Small intestine (tissue), 7 donors: Measurements from ENCODE around the gene NFATC1. TPM values are rescaled to one million over a fixed set of nuclear protein-coding genes. Genes with fewer than 3 reads are reported as not detected.

Source experiments
- DNase-seq, 2 donors: peaks; one replicate each; pipeline versions ENCODE4 v3.0.0 to v3.0.0-alpha.2; 2013
- FAIRE-seq: peaks from 2 replicates; lab custom pipeline; 2012; peaks lifted over from hg19 to GRCh38; lab: Jason Lieb, UNC
- H3K27ac ChIP-seq, 3 donors: one replicate each; pipeline ENCODE4 v1.5.1; 2013; ENCODE audit warnings: low read length in 2 of 3, mild to moderate bottlenecking in 2 of 3, control low read depth in 1 of 3, inconsistent platforms in 1 of 3, low read depth in 1 of 3, moderate library complexity in 1 of 3
- H3K27me3 ChIP-seq, 3 donors: one replicate each; pipeline ENCODE4 v1.6.1; 2013; ENCODE audit warnings: low read length in 3 of 3, inconsistent platforms in 1 of 3; ENCODE audit not compliant: control insufficient read depth in 3 of 3, insufficient read depth in 3 of 3
- H3K36me3 ChIP-seq, 3 donors: one replicate each; pipeline ENCODE4 v1.6.1; 2013; ENCODE audit warnings: low read length in 3 of 3, inconsistent platforms in 1 of 3, low read depth in 1 of 3, mild to moderate bottlenecking in 1 of 3, moderate library complexity in 1 of 3; ENCODE audit not compliant: control insufficient read depth in 3 of 3, insufficient read depth in 2 of 3
- H3K4me1 ChIP-seq, 3 donors: one replicate each; pipeline ENCODE4 v1.6.1; 2013; ENCODE audit warnings: low read length in 2 of 3, inconsistent platforms in 1 of 3, low read depth in 1 of 3, mild to moderate bottlenecking in 1 of 3, moderate library complexity in 1 of 3; ENCODE audit not compliant: control insufficient read depth in 3 of 3, insufficient read depth in 2 of 3
- H3K4me3 ChIP-seq, 3 donors: one replicate each; pipeline ENCODE4 v1.5.1; 2013; ENCODE audit warnings: low read length in 3 of 3, control low read depth in 1 of 3, inconsistent platforms in 1 of 3, low read depth in 1 of 3, mild to moderate bottlenecking in 1 of 3, moderate library complexity in 1 of 3
- H3K9me3 ChIP-seq, 2 donors: one replicate each; pipeline ENCODE4 v1.6.1; 2013; ENCODE audit warnings: low read depth in 1 of 2, low read length in 1 of 2; ENCODE audit not compliant: control insufficient read depth in 2 of 2, insufficient read depth in 1 of 2
- WGBS, 3 donors: extraction: QIAGEN DNeasy Blood & Tissue Kit; methylation state at CpG; one replicate each; pipeline ENCODE4 v1.1.7; 2013; 5-methylcytosine and 5-hydroxymethylcytosine counted together
- polyA plus RNA-seq, 4 donors: library from polyadenylated mRNA; stranded (reverse) in 3 of 4; unstranded in 1 of 4; fragments of 200-250 nt in 3 of 4; fragments of 120-200 nt in 1 of 4; gene quantifications; one replicate each; pipeline versions ENCODE4 v1.2.1 to v1.2.3, GENCODE V29; 2013
- donor health status: healthy with polysubstance abuse.
- donor health status: control.
- donor health status: control.
- donor health status: Bipolar disorder and iron deficiency.
- donor health status: healthy.

The NFATC1 gene
- polyA plus RNA-seq, 4 donors = 0.67 to 5.9 (median 2.2) TPM

DNA sequence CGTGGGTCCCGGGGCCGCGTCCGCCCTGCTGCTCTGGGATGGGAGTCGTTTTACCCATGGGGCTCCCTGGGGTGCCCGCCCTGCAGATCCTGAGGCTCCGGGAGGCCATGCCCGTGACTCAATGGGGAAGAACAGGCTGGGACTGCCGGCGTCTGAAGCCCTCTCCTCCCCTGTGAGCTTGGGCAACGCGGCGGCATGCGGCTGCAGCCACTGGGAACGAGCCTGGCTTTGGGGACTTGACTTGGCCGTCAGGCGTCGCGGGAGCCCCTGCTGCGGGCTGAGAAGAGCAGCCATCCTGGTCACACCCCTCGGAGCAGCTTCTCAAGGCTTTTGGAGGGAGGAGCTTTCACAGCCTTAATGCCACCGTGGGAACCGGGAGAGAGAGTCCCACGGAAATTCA lies 157.0 kb downstream of the NFATC1 start:
- FAIRE-seq = no peak
- no peak overlapping the region for H3K27ac ChIP-seq
- H3K27me3 ChIP-seq = no peaks in the 10 kb centered on the region

DNA sequence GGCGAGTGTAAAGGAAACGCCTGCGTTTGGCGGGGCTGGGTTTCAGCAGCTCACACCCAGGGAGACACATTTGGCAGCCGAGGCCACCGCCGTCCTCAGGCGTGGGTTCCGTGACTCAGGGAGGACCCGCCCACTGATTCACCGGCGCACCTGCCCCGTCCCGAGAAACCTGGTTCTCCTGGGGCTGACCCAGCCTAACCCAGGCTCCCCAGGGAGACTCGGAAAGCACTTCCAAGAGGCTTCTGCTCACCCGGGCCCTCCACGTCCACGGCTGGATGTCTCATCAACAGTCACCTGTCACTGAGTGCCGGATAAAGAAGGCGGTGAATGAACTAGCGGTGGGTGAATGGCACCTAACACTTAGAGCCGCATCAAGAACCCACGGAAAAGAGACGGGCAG lies 157.4 kb downstream of the NFATC1 start:
- DNase-seq (no peak), FAIRE-seq (no peak)
- Histone ChIP-seq H3K36me3 (no peaks in the 10 kb centered on the region), H3K27ac (no peak overlapping the region), H3K9me3 (peaks cover 0 to 3% of the 10 kb centered on the region in 2 donors), H3K4me1 (no peaks in the 10 kb centered on the region), H3K4me3 (no peak overlapping the region), H3K27me3 (no peaks in the 10 kb centered on the region)
- WGBS, 3 donors = 78 to 89% (median 86%) methylated on average over 24 of the region's 24 CpGs

More for the DNA sequence above, 157.0 kb downstream of the NFATC1 start:
- no peaks in the 10 kb centered on the region for H3K36me3 ChIP-seq
- DNase-seq = no peak
- WGBS, 3 donors = 73 to 85% (median 79%) methylated on average over 22 to 25 of the region's 25 CpGs
- no peaks in the 10 kb centered on the region for H3K4me1 ChIP-seq
- H3K4me3 ChIP-seq = no peak overlapping the region
- peaks cover 0 to 3% of the 10 kb centered on the region in 2 donors for H3K9me3 ChIP-seq

DNA sequence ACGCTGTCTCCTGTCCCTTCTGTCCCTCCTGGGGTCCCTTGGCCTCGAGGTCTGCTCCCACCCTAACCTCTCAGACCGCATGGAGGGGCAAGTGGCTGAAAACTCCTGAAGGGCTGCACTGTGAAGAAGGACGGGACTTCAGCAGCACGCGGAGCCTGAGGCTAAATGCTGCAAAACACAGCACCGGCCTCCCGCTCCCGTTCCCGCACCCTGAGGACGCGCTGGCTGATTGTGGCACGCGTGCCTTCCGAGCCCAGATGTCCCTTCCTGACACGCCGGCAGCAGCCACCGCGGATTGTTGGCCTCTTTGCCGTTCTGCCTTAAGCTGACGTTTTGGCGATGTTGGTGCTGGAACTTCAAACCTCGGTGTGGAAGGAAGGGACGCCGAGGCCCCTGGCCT lies 158.0 kb downstream of the NFATC1 start:
- DNase-seq = no peak
- Histone ChIP-seq H3K4me1 (no peaks in the 10 kb centered on the region), H3K4me3 (no peak overlapping the region), H3K9me3 (peaks cover 0 to 5% of the 10 kb centered on the region in 2 donors), H3K27me3 (no peaks in the 10 kb centered on the region), H3K27ac (no peak overlapping the region), H3K36me3 (no peaks in the 10 kb centered on the region)
- no peak for FAIRE-seq
- 89 to 92% (median 91%) methylated on average over 25 of the region's 25 CpGs for WGBS, 3 donors

DNA sequence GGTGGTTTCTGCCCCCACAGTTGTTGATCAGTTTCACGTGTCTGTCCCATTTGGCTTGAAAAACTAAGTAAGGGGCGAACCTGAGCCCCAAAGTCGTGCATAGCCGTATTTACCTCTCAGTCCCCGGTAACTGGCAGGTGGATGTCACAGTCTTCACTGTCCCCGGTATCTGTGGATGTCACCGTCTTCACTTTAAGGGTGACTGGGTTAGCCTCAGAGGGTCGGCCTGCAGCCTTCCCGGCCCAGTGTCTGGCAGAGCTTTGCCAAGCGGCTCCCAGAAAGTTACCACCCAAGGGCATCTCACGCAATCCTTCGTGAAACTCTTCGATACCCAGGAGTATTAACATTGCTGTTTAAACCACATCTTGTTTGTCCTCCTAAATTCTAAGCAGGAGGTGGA lies 158.6 kb downstream of the NFATC1 start:
- 87 to 93% (median 88%) methylated on average over 13 of the region's 13 CpGs for WGBS, 3 donors

DNA sequence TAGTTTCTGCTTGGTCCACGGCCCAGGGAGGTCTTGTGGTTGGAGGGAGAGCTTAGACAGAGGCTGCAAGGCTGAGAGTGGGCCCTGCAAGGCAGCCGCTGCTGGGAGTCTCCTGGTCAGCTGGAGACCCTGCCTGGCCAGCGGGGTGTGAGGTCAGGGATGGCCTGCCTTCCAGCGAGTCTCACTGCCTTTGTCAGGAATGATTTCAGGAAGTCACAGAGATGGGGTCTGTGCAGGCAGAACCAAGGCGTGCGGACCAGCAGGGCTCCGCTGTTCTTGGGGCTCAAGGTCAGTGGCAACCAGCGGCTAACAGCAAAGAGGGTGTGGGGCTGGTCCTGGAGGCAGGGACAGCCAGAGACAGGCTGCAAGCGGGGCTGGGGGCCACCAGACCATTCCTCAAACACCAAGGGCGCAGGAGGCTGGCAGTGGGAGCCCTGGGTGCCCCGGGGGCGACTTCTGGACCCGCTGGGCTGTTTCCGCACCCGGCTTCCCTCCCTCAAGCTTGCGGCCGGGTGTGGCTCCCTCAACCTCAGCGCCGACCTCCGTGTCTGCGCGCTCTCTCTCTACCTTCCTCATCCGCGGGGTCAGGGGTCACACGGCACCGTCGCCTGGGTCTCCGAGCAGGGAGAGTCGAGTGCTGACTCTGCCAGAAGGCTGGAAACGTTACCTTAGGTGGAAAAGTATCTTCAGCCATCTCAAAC lies 159.4 kb downstream of the NFATC1 start:
- peaks cover 0 to 5% of the 10 kb centered on the region in 2 donors for H3K9me3 ChIP-seq
- no peaks in the 10 kb centered on the region for H3K27me3 ChIP-seq
- H3K36me3 ChIP-seq = no peaks in the 10 kb centered on the region
- DNase-seq (no peak), FAIRE-seq (no peak)
- WGBS, 3 donors = 80 to 86% (median 83%) methylated on average over 26 to 30 of the region's 30 CpGs
- no peak overlapping the region for H3K27ac ChIP-seq
- H3K4me3 ChIP-seq = no peak overlapping the region
- no peaks in the 10 kb centered on the region for H3K4me1 ChIP-seq

More for the DNA sequence above, 158.6 kb downstream of the NFATC1 start:
- Histone ChIP-seq H3K4me3 (no peak overlapping the region), H3K4me1 (no peaks in the 10 kb centered on the region), H3K36me3 (no peaks in the 10 kb centered on the region), H3K27ac (no peak overlapping the region), H3K27me3 (no peaks in the 10 kb centered on the region), H3K9me3 (peaks cover 0 to 3% of the 10 kb centered on the region in 2 donors)
- DNase-seq (no peak), FAIRE-seq (no peak)

DNA sequence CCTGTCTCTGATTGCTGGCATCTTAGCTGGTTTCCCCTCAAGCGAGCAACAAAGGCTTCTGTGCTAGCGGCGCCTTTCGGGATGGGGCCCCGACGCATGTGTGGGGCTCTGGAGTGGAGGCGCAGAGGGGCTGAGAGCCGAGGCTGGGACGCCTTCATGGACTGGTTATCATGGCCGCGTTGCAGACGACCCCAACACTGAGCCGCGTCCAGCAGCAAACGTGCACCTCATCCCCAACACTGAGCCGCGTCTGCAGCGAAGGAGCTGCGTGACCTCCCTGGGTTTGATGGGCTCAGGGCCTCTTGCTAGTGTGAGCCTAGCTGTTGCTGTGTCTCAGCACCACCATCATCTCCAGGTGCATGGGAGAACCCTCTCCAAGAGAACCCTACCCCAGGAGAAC lies 160.2 kb downstream of the NFATC1 start:
- Histone ChIP-seq H3K4me3 (no peak overlapping the region), H3K9me3 (peaks cover 0 to 5% of the 10 kb centered on the region in 2 donors), H3K27me3 (no peaks in the 10 kb centered on the region), H3K36me3 (no peaks in the 10 kb centered on the region), H3K27ac (no peak overlapping the region), H3K4me1 (no peaks in the 10 kb centered on the region)
- FAIRE-seq = no peak
- 92 to 96% (median 93%) methylated on average over 19 of the region's 19 CpGs for WGBS, 3 donors
- DNase-seq = no peak

DNA sequence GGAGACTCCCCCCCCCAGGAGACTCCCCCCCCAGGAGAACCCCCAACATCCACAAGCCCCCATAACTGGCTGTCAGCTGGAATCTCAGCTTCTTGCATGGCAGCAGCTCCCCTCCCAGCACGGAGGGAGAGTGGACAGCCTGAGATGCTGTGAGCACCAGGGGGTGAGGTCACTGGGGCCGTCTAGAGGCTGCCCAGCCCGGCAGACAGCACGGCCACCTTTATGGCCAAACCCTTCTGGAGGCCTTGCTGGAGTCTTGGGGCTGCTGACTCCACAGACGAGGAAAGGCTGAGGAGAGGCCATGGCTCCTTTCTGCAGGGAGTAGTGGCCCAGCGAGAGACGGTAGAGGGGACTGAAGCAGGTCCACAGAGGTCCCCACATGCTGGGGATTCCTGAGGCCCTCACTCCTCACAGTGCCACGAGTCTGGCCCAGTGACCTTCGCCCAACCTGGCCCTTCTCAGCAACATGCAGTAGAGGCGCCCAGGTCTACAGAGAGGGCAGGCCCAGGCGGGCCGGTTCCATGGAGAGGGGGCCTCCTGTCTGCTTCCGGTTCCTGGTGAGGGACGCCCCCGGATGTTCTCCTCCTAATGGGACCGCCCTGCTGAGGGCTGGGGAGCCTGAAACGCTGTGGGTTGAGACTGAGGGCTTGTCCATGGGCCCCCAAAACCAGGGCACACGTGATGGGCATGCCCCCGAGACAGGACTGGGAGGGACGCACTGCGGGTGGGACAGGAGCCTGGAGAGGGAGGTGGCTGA lies 161.3 kb downstream of the NFATC1 start:
- Histone ChIP-seq H3K27me3 (no peaks in the 10 kb centered on the region), H3K4me3 (no peak overlapping the region), H3K4me1 (no peaks in the 10 kb centered on the region), H3K9me3 (peaks cover 0 to 5% of the 10 kb centered on the region in 2 donors), H3K36me3 (no peaks in the 10 kb centered on the region), H3K27ac (no peak overlapping the region)
- WGBS, 3 donors = 58 to 79% (median 72%) methylated on average over 21 of the region's 21 CpGs
- DNase-seq (no peak), FAIRE-seq (no peak)

DNA sequence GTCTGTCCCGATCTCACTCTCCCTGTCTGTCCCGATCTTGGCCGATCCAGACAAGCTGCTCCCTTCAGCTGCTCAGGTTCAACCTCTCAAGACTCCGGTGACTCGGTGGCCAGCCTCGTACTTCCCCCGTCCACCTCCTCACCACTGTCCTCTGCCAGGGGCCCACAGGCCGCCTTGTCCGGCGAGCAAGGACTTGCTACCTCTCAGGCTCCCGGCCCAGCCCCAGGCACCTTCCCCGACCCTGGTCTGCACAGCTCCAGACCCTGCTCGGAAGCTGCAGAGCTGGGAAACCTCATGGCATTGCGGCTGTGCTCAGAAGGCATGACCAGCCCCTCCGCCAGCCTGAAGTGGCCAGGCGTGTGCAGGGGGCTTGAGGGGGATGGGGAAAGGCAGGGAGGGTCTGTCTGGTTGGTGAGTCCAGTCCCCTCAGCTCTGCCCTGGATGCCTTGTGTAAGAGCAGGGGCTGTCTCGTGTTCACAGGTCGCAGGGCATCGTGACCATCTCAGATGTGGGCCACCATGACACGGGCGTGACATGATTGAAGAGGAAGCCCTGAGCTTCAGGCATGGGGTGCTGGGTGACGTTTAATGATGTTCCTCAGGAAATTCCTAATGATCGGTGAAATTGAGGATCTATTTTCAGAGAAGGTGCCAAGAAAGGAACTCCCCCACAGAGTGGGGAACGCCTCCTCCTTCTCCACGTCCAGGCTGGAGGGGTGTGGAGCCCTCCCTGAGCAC lies 162.6 kb downstream of the NFATC1 start:
- Histone ChIP-seq H3K36me3 (no peaks in the 10 kb centered on the region), H3K4me1 (no peaks in the 10 kb centered on the region), H3K27me3 (no peaks in the 10 kb centered on the region), H3K4me3 (no peak overlapping the region), H3K27ac (no peak overlapping the region), H3K9me3 (peaks cover 0 to 5% of the 10 kb centered on the region in 2 donors)
- FAIRE-seq (no peak), DNase-seq (no peak)
- 83 to 87% (median 86%) methylated on average over 25 of the region's 25 CpGs for WGBS, 3 donors
